ENCODE results near the gene INTS4.
"Not testable (repeated sequence)": the region's sequence is repeated elsewhere in the genome, so short reads cannot be mapped to it uniquely, and the experiment has no call there.

DNA sequence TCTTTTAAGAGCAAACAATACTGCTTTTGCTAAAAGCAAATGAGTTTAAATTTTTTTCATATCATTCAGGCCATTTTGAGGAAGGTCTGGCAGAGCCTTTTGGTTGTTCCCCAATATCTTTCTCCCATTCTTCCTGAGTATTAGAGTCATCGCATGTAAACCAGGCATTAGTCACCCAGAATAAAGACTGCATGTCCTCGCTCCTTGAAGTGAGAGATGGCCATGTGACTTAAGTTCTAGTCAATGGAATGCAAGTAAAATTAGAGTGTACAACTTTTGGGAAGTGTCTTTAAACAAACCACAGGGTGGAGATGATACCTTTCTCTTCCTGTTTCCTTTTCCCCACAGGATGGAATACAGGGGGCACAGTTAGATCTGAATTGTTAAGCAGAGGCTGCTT lies 76.8 kb downstream of the INTS4 start:
- not testable (repeated sequence) for TF ChIP-seq POLR2A (IDR thresholded peaks at IDR 0.05)
- TF ChIP-seq, protein P1, sequence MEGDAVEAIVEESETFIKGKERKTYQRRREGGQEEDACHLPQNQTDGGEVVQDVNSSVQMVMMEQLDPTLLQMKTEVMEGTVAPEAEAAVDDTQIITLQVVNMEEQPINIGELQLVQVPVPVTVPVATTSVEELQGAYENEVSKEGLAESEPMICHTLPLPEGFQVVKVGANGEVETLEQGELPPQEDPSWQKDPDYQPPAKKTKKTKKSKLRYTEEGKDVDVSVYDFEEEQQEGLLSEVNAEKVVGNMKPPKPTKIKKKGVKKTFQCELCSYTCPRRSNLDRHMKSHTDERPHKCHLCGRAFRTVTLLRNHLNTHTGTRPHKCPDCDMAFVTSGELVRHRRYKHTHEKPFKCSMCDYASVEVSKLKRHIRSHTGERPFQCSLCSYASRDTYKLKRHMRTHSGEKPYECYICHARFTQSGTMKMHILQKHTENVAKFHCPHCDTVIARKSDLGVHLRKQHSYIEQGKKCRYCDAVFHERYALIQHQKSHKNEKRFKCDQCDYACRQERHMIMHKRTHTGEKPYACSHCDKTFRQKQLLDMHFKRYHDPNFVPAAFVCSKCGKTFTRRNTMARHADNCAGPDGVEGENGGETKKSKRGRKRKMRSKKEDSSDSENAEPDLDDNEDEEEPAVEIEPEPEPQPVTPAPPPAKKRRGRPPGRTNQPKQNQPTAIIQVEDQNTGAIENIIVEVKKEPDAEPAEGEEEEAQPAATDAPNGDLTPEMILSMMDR (IDR thresholded peaks at IDR 0.05) = not testable (repeated sequence)
